Stimulated activated naive CD8-positive, alpha-beta T cell treated with anti-CD3 and anti-CD28 coated beads, Interleukin-15, amount 100 ng/mL, for 72 hours (primary cell): ENCODE data around the gene COPG1.
"Not testable (repeated sequence)": the region's sequence is repeated elsewhere in the genome, so short reads cannot be mapped to it uniquely, and the experiment has no call there.

Source experiments
- ATAC-seq: fragments of 150-1000 bp; cut with Tn5 transposase; 2 replicates; pipeline ENCODE4 v1.10.0; 2021; ENCODE audit warnings: mild to moderate bottlenecking, moderate library complexity
- DNase-seq, 2 donors: peaks; one replicate each; pipeline ENCODE4 v3.0.0; 2021 to 2022
- H3K27ac Mint-ChIP-seq, 2 donors: one replicate each; pipeline ENCODE4 v1.8.0; 2022; ENCODE audit warnings: mild to moderate bottlenecking in 2 of 2, mixed read lengths in 2 of 2, moderate library complexity in 2 of 2
- H3K27me3 Mint-ChIP-seq: one replicate; pipeline ENCODE4 v1.8.0; 2022; ENCODE audit warnings: mixed read lengths
- H3K4me1 Mint-ChIP-seq: one replicate; pipeline ENCODE4 v1.8.0; 2022; ENCODE audit warnings: mild to moderate bottlenecking, mixed read lengths
- H3K4me3 Mint-ChIP-seq, 2 donors: one replicate each; pipeline ENCODE4 v1.8.0; 2022; ENCODE audit warnings: mild to moderate bottlenecking in 2 of 2, mixed read lengths in 2 of 2, moderate library complexity in 1 of 2
- H3K9me3 Mint-ChIP-seq, 2 donors: one replicate each; pipeline ENCODE4 v1.8.0; 2022; ENCODE audit warnings: mixed read lengths in 2 of 2

COPG1 gene

GRCh38 chr3:129234441-129234840 is 15.0 kb upstream of the COPG1 start:
- ATAC-seq, result no peak
- peaks cover 8% of the 10 kb centered on the region for H3K27me3 Mint-ChIP-seq
- H3K4me1 Mint-ChIP-seq, result peaks cover 51% of the 10 kb centered on the region
- DNase-seq, result no peak
- no peak overlapping the region for H3K4me3 Mint-ChIP-seq
- no peaks in the 10 kb centered on the region for H3K9me3 Mint-ChIP-seq
- H3K27ac Mint-ChIP-seq, result no peak overlapping the region

- Mint-ChIP-seq H3K4me1 (peaks cover 51% of the 10 kb centered on the region), H3K27ac (peak overlapping the region in 1 of 2 donors; percentile 14)
Measured at GRCh38 chr3:129235344-129235917, 14.0 kb upstream of the COPG1 start.

GRCh38 chr3:129238945-129239705 is 10.3 kb upstream of the COPG1 start:
- peak overlapping the region; percentile 86 to 93 for H3K27ac Mint-ChIP-seq
- H3K27me3 Mint-ChIP-seq, result no peaks in the 10 kb centered on the region
- no peaks in the 10 kb centered on the region for H3K9me3 Mint-ChIP-seq
- DNase-seq, result peak; percentile 25 to 61
- H3K4me3 Mint-ChIP-seq, result peak overlapping the region; percentile 49 to 62
- peak; percentile 94 for ATAC-seq
- peaks cover 29% of the 10 kb centered on the region for H3K4me1 Mint-ChIP-seq

More at GRCh38 chr3:129235344-129235917, 14.0 kb upstream of the COPG1 start:
- ATAC-seq, result no peak
- no peak overlapping the region for H3K4me3 Mint-ChIP-seq
- no peaks in the 10 kb centered on the region for H3K9me3 Mint-ChIP-seq
- H3K27me3 Mint-ChIP-seq, result peaks cover 8% of the 10 kb centered on the region
- DNase-seq, result no peak

- Mint-ChIP-seq H3K27me3 (no peaks in the 10 kb centered on the region), H3K4me3 (no peak overlapping the region), H3K4me1 (peaks cover 29% of the 10 kb centered on the region), H3K27ac (peak overlapping the region in 1 of 2 donors; percentile 70), H3K9me3 (no peaks in the 10 kb centered on the region)
- ATAC-seq (no peak), DNase-seq (no peak)
Measured at GRCh38 chr3:129239991-129240390, 9.4 kb upstream of the COPG1 start.

GRCh38 chr3:129240436-129240835 is 9.0 kb upstream of the COPG1 start:
- no peak overlapping the region for H3K4me3 Mint-ChIP-seq
- no peaks in the 10 kb centered on the region for H3K9me3 Mint-ChIP-seq
- no peak for ATAC-seq
- no peak overlapping the region for H3K27ac Mint-ChIP-seq
- no peaks in the 10 kb centered on the region for H3K27me3 Mint-ChIP-seq
- no peak for DNase-seq
- H3K4me1 Mint-ChIP-seq, result peaks cover 32% of the 10 kb centered on the region

- peak overlapping the region in 1 of 2 donors; percentile 58 for H3K4me3 Mint-ChIP-seq
- H3K9me3 Mint-ChIP-seq, result no peaks in the 10 kb centered on the region
- H3K27me3 Mint-ChIP-seq, result no peaks in the 10 kb centered on the region
- DNase-seq, result no peak
- H3K4me1 Mint-ChIP-seq, result peaks cover 37% of the 10 kb centered on the region
- no peak for ATAC-seq
- H3K27ac Mint-ChIP-seq, result peak overlapping the region; percentile 19 to 59
Measured at GRCh38 chr3:129245141-129245540, 4.3 kb upstream of the COPG1 start.

GRCh38 chr3:129245641-129246306 is 3.6 kb upstream of the COPG1 start:
- not testable (repeated sequence) for H3K27me3 Mint-ChIP-seq, H3K9me3 Mint-ChIP-seq
- Mint-ChIP-seq H3K27ac (peak overlapping the region; percentile 68 to 95), H3K4me1 (peaks cover 42% of the 10 kb centered on the region), H3K4me3 (peak overlapping the region; percentile 31 to 58)
- ATAC-seq, result peak; percentile 82
- peak; percentile 75 to 85 for DNase-seq

GRCh38 chr3:129246636-129247035 is 2.8 kb upstream of the COPG1 start:
- Mint-ChIP-seq H3K27ac (no peak overlapping the region), H3K9me3 (no peaks in the 10 kb centered on the region), H3K4me1 (peaks cover 45% of the 10 kb centered on the region), H3K27me3 (no peaks in the 10 kb centered on the region), H3K4me3 (no peak overlapping the region)
- DNase-seq (no peak), ATAC-seq (no peak)

- DNase-seq (no peak), ATAC-seq (no peak)
- Mint-ChIP-seq H3K27ac (peak overlapping the region; percentile 99), H3K4me1 (peaks cover 61% of the 10 kb centered on the region), H3K9me3 (no peaks in the 10 kb centered on the region), H3K4me3 (peak overlapping the region; percentile 96 to 99), H3K27me3 (no peaks in the 10 kb centered on the region)
Measured at GRCh38 chr3:129248286-129248979, 973 bp upstream of the COPG1 start.

- ATAC-seq, result no peak
- Mint-ChIP-seq H3K4me3 (no peak overlapping the region), H3K27me3 (no peaks in the 10 kb centered on the region), H3K27ac (peak overlapping the region; percentile 81 to 93), H3K4me1 (peaks cover 51% of the 10 kb centered on the region), H3K9me3 (no peaks in the 10 kb centered on the region)
- DNase-seq, result no peak
Measured at GRCh38 chr3:129252748-129253147, 3.3 kb downstream of the COPG1 start.

GRCh38 chr3:129254536-129255230 is 5.3 kb downstream of the COPG1 start:
- peaks cover 35% of the 10 kb centered on the region for H3K4me1 Mint-ChIP-seq
- ATAC-seq (no peak), DNase-seq (no peak)
- no peaks in the 10 kb centered on the region for H3K9me3 Mint-ChIP-seq
- H3K27me3 Mint-ChIP-seq, result no peaks in the 10 kb centered on the region
- no peak overlapping the region for H3K27ac Mint-ChIP-seq
- H3K4me3 Mint-ChIP-seq, result no peak overlapping the region

GRCh38 chr3:129256270-129256669 is 6.9 kb downstream of the COPG1 start:
- no peak overlapping the region for H3K4me3 Mint-ChIP-seq
- peaks cover 23% of the 10 kb centered on the region for H3K4me1 Mint-ChIP-seq
- H3K9me3 Mint-ChIP-seq, result no peaks in the 10 kb centered on the region
- ATAC-seq (no peak), DNase-seq (no peak)
- H3K27me3 Mint-ChIP-seq, result no peaks in the 10 kb centered on the region
- no peak overlapping the region for H3K27ac Mint-ChIP-seq

GRCh38 chr3:129257609-129258008 is 8.2 kb downstream of the COPG1 start:
- H3K27ac Mint-ChIP-seq, result no peak overlapping the region
- H3K9me3 Mint-ChIP-seq, result no peaks in the 10 kb centered on the region
- ATAC-seq, result no peak
- peaks cover 11% of the 10 kb centered on the region for H3K4me1 Mint-ChIP-seq
- no peak overlapping the region for H3K4me3 Mint-ChIP-seq
- no peak for DNase-seq
- no peaks in the 10 kb centered on the region for H3K27me3 Mint-ChIP-seq

- DNase-seq (no peak), ATAC-seq (no peak)
- no peaks in the 10 kb centered on the region for H3K9me3 Mint-ChIP-seq
- H3K4me3 Mint-ChIP-seq, result no peak overlapping the region
- no peak overlapping the region for H3K27ac Mint-ChIP-seq
- H3K27me3 Mint-ChIP-seq, result no peaks in the 10 kb centered on the region
- H3K4me1 Mint-ChIP-seq, result peaks cover 5% of the 10 kb centered on the region
Measured at GRCh38 chr3:129259612-129260477, 10.4 kb downstream of the COPG1 start.
